Activated CD4-positive, alpha-beta T cell treated with anti-CD3 and anti-CD28 coated beads for 24 hours (primary cell): ENCODE results near the gene KLRC2.
"Not testable (repeated sequence)": the region's sequence is repeated elsewhere in the genome, so short reads cannot be mapped to it uniquely, and the experiment has no call there.

Source experiments
- DNase-seq, 2 donors: peaks; one replicate each; pipeline ENCODE4 v3.0.0-alpha.2; 2020; ENCODE audit warnings: low read depth in 2 of 2

KLRC2 gene

DNA sequence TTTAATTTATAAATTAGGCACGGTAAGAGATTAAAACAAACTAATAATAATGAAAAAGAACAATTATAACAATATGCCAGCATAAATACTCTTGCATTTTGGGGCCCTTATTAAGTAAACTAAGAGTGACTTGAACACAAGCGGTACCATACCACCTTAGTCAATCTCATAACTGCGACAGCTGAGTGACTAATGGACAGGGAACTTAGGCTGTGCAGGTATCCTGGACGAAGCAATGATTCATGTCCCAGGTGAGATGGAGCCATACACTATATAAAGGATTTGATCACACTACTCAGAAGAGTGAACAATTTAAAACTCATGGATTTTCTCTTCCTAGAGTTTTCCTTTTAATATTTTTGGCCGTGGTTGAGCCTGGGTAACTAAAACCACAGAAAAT is 30.5 kb downstream of the KLRC2 start:
- DNase-seq, result no peak

DNA sequence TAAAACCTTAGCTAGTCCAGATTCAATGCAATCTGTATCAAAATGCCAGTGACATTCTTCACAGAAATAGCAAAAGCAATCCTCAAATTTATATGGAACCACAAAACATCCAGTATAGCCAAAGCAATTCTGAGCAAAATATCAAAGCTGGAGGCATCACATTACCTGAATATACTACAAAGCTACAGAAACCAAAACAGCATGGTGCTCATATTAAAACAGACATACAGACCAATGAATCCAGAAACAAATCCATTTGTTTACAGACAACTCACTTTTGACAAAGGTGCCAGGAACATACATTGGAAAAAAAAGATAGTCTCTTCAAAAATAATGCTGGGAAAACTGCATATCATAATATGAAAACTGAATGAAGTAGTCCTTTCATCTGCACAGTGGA is 31.0 kb downstream of the KLRC2 start:
- DNase-seq, result no peak

DNA sequence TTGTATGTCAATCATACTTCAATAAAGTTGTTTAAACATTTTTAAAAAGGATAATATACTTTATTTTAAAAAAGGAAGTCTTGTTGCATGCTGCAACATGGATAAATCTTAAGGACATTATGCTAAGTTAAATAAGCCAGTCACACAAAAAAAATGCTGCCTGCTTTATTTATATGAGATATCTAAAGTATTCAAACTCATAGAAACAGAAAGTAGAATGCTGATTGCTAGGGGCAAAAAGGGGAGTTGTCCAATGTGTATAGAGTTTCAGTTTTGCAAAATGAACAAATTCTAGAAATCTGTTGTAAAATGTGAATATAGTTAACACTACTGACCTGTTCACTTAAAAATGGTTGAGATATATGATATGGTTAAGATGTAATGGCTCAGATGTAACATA is 35.0 kb downstream of the KLRC2 start:
- DNase-seq, result no peak

- DNase-seq, result no peak
Measured at GRCh38 chr12:10398168-10398567, 37.6 kb downstream of the KLRC2 start.

GRCh38 chr12:10397296-10397695 is 38.5 kb downstream of the KLRC2 start:
- DNase-seq, result no peak

- not testable (repeated sequence) for DNase-seq
Measured at GRCh38 chr12:10396176-10396575, 39.6 kb downstream of the KLRC2 start.

DNA sequence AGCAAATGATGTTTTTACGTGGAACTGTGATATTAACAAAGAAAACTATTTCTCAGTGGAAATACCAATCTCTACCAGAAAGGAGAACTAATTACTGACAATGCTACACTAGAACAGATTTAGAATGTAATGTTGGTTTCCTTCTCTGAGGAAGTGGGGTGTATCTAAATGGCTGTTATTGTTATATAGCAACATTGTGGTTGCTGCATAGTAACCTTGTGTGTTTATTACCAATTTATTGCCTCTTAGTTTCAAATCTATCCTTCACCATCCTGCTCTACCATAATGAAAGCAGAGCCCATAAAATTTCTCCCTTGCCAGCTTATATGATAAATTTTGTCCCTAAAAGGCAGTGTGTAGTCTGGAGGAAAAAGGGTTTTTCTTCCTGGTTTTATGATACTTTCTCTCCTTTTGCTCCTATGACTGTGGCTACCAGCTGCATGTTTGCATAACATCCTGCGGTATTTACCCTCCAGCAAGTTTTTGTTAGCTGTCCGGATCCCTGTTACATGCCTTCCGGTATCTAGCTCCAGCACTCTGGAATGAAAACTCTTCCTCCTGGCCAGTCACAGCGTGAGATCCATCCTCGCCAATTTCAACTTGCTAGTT is 40.3 kb downstream of the KLRC2 start:
- DNase-seq, result no peak

GRCh38 chr12:10394531-10395152 is 41.2 kb downstream of the KLRC2 start:
- DNase-seq, result not testable (repeated sequence)

GRCh38 chr12:10393291-10393690 is 42.5 kb downstream of the KLRC2 start:
- no peak for DNase-seq

DNA sequence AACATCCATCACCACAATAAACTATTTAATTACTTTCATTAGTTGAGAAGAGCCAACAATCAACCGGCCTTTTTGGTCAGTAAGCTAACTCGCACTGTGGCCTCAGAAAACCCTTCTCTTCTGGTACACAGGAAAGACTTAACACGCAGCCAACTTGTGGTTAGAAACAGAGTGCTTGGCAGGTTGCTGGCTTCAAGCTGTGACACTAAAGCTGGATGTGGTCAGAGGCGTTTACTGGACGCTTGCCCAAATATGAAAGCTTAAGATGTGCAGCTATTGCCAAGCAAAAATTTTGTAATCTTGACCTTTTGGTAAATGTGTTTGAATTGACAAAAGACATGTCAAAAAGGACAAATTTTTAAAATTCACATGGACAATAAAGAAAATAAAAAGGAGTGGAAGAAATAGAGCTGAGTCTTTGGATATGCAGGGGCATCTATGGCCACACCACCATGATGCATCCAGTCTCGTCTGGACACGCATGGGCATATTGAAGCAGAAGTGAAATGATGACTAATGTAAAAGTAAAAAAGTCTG is 43.3 kb downstream of the KLRC2 start:
- DNase-seq, result no peak

- DNase-seq, result not testable (repeated sequence)
Measured at GRCh38 chr12:10390991-10391390, 44.8 kb downstream of the KLRC2 start.

- DNase-seq, result no peak
Measured at GRCh38 chr12:10389904-10390303, 45.9 kb downstream of the KLRC2 start, which contains the start of gene KLRK1. Gene KLRK1 (minus strand): TSS chr12:10390041. CDS start chr12:10388810, 1,231 bp downstream.

- DNase-seq, result no peak
Measured at GRCh38 chr12:10388624-10389413, 47.0 kb downstream of the KLRC2 start.

- not testable (repeated sequence) for DNase-seq
Measured at GRCh38 chr12:10387498-10387897, 48.3 kb downstream of the KLRC2 start.

DNA sequence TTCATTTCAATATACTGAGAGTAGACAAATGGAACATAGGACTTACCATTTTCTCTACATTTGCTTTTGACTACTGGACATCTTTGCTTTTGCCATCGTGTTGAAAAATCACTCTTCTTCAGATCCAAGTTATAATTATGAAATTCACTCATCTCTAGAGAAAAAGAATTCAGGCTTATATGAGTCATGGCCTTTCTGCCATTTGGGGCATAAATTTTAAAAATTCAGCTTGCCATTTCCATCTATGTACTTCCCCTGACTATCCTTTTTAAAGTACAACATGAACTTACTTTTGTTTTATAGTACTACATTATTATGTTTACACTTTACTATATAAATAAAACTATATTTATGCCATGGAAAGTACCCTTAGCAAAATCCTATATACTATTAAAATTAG is 49.0 kb downstream of the KLRC2 start:
- DNase-seq, result no peak

DNA sequence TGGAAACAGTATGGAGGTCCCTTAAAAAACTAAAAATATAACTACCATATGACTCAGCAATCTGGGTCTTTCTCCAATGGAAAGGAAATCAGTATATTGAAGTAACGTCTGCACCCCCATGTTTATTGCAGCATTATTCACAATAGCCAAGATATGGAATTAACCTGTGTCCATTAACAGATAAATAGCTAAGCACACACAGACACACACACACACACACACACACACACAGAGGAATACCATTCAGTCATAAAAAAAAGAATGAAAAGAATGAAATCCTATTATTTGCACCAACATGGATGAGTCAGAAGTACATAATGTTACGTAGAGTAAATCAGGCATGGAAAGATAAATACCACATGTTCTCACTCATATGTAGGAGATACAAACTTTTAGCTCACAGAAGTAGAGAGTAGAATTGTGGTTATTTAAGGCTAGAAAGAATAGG is 50.6 kb downstream of the KLRC2 start:
- no peak for DNase-seq

DNA sequence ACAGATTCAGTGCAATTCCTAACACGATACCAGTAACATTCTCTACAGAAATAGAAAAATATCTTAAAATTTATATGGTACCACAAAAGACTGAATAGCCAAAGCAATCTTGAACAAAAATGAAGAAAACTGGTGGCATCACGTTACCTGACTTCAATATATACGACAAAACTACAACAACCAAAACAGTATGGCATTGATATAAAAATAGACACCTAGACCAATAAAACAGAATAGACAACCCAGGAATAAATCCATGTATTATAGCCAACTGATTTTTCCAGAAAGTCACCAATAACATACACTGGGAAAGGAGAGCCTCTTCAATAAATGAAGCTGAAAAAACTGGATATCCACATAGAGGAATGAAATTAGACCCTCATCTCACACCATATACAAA is 51.6 kb downstream of the KLRC2 start:
- no peak for DNase-seq

DNA sequence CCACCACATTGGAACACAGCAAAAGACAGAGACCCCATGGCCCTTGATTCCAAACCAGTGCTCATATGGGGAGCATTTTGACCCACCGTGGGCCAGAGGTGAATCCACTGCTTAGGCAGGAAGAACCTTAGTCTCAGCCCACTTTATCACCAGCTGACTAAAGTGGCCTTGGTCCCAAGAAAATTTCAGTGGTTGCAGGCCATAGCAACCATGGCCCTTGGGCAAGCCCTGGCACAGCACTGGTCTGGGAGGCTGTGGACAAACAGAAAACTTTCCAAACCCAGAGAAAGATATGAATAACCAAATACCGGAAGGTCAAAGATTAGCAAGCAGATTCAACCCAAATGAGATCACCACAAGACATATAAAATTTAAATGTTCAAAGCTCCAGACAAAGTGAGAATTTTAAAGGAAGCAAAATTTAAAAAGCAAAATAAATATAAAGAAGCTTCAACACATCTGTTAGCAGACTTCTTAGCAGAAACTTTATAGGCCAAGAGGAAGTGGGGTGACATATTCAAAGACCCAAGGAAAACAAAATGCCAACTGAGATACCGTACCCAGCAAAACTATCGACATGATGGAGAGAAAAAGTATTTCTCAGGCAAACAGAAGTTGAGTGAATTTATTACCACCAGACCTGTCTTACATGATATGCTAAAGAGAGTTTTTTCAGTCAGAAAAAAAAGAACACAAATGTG is 53.7 kb downstream of the KLRC2 start:
- DNase-seq, result no peak
